DND-41 (cell line): ENCODE results near the gene CARD9.

Experiments
- CTCF ChIP-seq: IDR thresholded peaks from 2 replicates; pipeline ENCODE4 v1.5.1; 2012; ENCODE audit warnings: borderline replicate concordance, low read length, moderate library complexity, mild to moderate bottlenecking; ENCODE audit not compliant: poor library complexity, severe bottlenecking; ENCODE audit errors: extremely low read depth
- EZH2 ChIP-seq: IDR thresholded peaks from 3 replicates; pipeline ENCODE4 v1.6.1; 2012; ENCODE audit warnings: borderline replicate concordance, low read depth, mild to moderate bottlenecking, moderate library complexity, low read length, inconsistent platforms; ENCODE audit not compliant: severe bottlenecking

GRCh38 chr9:136361754-136362449, 11.6 kb downstream of the CARD9 start:
- TF ChIP-seq CTCF (no peak), EZH2 (no peak)
